ENCODE results near the gene RAPSN.

RAPSN gene

DNA sequence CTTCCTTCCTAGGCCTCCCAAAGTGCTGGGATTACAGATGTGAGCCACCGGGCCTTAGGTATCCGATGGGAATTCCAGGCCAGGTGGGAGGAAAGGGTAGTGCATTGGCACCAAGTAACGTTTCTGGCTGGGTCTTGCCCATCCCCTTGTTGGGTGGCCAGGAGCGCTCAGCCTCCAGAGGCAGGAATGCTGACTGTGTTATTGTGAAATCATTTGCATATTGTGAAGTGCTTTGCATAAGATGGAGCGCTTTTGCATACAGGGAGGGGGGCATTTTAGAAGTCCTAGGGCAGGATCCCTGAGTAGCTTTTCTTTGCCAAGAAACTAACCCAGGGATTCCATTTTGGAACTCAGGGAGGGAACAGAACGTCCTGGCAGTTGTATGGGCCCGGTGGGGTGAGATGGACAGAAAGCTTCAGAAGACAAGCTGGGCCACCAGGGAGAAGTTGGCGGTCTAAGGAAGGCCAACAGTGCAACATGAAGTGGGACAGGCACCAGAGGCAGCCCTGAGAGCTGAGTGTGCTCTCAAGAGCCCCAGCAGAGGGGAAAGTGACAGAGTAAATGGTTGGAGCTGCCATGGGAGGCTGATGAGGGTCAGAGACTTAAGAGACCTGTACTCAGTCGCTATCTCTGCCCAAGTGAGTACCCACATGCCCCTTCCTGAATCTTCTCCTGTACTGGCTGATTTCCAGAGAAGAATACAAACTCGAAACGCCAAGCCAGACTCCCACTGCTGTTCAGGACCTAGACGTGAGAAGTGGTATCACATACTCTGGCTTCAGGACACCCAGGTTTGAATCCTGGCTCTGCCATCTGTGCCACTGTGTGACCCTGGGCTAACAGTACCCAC, 41.8 kb downstream of the RAPSN start:
- no peak for DNase-seq

DNA sequence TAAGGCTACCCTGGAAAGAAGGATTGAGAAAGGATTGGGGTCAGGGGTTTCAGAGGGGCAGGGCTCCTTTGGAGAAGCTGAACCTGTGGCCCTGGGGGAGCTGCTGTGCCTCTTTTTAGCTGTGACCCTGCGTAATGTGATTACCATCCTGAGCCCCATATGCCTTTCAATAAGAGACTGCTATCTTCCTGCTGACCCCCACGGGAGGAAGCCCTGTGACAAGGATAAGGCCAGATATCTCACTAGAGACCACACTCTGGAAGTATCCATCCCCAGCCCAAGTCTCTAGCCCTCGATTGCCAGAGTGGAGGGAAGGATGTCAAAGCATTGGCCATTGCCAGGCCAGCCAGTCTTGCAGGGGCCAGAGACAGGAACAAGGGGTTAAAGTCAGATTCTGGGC, 45.4 kb downstream of the RAPSN start:
- DNase-seq = no peak

DNA sequence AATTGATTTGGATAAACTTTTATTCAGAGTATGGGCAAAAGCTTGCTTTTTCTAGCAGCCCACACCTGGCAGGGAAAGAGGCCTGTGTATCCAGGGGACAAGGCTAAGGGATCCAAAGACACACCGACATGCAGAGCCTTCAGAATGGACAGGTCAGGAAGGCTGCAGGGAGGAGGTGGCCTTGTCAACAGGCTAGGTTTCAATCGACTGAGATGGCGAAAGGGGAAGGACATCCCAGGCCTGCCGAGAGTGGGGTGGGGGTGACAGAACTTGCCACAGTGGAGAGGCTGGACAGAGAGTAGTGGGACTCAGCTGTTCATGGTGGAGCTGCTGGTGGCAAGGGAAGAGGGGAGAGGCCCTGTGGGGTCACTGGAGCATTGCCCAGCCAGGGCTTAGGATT, 45.8 kb downstream of the RAPSN start:
- no peak for DNase-seq

DNA sequence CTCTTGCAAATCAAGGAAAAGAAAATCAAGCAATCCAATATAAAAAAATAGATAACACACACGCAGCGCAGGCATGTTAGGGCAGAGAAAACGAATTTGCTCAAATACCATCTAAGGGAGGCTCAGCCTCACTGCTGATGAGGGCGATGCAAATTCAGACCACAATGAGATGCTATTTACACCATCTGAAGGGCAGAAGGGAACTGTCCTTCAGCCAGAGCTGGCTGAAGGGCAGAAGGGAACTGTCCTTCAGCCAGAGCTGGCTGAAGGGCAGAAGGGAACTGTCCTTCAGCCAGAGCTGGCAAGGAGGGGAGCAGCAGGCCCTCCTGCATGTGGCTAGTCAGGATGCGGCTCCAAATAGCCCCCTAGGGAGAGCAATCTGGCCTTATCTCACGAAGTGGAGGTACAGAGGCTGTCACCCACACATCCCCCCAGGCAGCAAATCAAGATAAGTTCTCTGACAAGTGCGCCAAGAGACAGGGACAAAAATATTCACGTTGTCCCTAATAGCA, 48.1 kb downstream of the RAPSN start:
- no peak for DNase-seq

DNA sequence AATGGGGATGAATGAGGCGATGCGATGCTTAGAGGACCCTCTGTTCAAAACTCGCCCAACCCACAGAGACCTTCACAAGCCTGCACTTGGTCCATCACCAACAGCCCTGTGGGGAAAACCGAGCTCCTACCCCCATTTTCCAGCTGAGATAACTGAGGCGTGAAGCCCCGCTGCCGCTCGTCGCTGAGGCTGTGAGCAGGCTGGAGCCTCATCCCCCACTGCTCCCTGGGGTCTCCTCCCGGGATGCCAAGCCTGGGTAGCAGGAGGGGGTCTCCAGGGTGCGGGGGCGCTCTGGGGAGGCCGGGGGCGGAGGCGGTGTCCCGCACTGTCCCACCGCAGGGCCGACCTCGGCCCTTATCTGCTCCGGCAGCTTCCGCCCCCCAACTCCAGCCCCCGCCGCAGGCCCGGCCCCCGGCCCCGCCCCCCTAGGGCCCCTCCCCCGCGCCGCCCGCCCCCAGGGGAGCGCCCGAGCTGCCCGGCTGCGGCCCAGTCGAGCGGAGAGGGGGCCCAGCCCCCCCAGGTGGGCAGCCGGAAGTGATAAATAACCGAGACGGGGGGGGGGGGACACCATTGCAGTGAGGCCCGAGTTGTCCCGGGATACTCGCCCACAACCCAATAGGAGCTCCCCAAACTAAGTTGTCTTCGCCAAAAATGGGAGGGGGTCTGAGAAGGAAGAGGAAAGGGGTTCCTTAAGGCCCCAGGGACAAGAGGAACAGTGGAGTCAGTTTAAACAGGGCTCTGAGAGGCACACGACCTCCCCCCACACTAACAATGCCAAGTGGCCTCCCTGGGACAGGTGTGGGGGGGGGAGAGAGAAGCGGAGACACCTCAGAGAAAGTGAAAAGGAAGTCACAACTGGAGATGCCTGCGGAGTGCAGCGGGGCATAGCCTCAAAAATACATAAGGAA, 48.8 kb downstream of the RAPSN start:
- peak; percentile 40 for DNase-seq

DNA sequence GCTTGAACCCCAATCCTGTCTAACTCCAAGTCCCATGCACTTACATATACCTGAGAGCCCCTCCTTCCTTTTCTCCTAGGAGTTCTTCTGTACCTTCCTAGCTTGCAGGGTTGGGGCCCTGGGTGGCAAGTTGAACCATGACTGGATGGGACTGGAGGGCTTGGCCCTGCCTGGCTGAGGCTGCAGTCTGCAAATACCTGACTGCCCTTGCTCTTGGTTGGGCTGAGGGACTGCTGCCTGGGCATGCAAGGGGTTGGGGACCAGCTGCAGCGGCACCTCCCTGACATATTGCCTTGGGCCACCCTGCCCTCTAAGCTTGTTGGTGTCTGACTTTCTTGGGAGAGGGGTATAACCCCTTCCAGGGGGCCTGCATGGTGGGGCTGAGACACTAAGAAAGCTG, 50.4 kb downstream of the RAPSN start:
- no peak for DNase-seq

DNA sequence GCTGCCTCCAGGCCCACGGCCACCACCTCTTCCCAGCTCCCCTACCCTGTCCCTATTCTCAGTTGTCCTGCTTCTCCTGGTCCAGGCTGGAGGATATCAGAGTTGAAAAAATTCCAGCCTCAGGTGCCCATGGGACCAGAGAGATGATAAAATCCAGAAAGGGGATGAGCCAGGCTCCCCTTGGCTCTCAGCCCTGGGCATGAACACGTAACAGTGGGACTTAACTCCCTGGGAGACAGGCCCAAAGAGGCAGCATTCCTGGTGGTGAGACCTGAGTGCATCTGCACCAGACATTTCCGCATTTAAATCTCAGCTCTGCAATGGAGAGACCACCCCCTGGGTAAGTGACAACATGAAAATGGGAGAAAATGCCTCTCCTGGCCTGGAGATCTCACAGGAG, 50.9 kb downstream of the RAPSN start:
- DNase-seq = no peak

DNA sequence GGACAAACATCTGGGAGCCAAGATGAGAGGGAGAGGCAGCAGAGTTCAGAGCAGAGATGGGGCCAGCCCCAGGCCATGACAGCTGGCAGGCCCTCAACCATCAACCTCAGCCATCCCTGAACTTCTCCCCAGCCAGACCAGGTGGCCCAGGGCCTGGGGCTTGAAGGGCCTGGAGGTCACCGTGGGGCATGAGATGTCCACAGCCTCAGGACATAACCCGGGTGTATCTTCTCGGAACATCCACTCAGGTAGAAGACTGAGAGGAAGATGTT, 53.0 kb downstream of the RAPSN start:
- DNase-seq = no peak

DNA sequence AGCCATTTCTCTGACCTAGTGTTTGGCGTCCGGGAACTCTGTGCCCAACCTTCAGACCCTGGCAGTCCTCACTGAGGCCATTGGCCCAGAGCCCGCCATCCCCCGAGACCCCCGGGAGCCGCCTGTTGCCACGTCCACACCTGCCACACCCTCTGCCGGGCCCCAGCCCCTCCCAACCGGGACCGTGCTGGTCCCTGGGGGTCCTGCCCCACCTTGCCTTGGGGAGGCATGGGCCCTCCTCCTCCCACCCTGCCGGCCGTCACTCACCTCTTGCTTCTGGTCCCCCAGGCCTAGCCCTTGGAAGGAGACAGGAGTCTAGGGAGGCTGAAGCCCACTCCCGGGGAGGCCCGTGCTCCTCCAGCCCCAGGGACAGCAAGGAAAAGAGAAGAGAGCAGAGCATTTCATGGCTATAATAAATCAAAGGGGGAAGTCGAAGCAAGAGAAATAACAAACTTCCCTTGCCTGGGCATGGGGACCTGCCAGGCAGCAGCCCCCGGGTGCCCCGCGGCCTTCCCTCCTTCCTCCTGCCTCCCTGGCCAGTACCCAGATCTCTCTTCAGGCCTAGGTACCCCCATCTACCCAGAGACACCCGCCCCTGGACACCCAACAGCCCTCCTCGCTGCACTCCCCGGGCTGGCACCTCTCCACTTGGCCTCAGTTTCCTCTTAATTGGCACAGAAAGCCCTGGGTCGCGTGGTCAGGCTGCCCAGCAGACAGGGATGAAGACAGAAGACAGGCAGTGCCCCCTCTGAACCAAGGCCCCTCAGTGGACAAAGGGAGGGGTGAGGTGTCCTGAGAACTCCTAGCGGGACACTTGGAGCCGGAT, 53.5 kb downstream of the RAPSN start:
- DNase-seq = no peak

DNA sequence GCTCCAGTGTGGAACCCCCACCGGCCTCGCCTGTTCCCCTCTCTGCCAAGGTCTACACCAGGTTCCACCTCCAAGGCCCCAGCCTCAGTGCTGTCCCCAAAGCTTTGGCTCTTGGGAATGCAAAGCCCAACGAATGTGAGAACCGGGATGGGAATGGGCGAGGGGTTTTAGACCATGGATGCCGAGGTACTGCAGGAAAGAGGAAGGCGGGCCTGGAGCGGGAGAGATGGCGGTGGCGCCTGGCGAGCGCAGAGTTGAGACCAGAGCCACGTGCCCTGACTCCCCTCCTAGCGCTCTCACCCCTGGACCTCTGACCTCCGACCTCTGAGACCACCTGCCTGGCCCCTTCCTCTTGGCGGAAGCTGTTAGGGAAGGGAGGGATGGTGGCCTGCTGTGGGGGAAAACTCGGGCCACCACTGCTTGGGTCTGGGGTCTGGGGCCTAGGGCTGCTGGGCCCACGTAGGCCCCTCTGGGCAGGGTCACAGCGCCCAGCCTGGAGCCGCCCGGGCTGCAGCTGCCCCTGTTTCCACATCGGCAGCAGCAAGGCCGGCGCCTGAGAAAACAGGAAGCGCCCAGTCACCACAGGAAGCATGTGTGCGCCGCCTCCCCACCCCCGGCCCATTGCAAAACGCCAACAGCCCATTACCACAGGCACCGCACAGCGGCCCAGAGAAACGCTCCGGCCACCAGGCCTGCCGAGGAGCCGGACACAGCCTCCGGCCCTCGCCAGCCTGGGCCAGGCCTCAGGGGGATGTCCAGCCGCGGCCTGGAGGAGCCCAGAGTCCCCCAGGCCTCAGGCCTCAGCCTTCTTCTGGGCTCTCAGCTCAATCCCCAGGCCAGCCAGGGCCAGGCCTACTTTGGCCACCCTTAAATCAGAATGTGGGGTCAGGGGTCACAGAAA, 54.4 kb downstream of the RAPSN start:
- peak; percentile 57 for DNase-seq

DNA sequence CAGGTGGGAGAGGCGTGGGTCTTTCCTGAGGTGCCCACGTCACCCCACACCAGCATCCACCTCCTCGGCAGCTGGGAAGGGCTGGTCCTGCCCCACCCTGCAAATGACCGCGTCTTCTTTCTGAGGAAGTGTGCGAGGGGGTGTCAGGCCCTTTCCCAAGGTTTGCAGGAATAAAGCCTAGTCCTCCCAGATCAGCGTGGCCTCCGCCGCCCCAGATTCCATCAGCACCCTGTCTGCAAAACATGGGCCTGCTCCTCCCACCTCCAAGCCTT, 55.0 kb downstream of the RAPSN start:
- DNase-seq = no peak

DNA sequence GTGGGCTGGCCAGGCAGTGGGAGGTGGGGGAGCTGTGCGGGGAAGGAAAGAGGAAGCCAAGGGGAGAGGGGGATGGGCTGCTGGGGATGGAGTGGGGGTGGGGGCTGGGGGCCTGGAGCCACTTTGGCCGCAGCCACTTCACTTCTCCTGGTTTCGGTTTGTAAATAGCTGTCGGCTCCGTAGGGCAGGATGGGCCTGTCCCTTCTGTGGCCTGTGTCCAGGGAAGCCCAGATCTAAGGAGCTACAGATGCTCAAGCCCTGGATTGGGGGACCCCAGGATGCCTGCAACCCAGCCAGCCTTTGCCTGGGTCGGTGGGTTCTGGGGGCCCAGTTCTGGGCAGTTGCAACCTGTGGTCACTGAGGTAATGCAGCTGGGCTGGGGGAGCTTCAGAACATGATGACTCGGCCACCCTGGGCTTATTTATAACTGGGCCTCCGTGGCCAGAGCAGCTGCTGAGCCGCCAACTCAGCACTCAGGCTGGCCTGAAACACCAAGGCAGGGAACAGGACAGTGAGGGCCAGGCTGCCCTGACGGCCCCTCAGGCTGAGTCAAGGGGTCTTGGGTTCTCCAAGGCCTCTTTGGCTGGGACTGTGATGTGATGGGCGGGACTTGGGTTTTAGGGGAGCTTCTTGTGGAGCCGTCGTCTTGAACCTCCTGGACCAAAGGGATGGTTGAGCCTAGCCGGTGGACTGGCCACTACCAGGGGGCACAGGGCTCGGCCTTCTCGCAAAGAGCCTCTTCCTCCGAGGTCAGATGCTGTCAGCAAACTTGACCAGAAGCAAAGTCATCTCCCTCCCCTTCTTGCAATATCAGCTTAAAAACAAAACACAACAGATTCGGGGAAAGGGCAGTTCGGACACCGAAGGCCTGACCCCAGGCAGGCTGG, 55.5 kb downstream of the RAPSN start:
- no peak for DNase-seq

DNA sequence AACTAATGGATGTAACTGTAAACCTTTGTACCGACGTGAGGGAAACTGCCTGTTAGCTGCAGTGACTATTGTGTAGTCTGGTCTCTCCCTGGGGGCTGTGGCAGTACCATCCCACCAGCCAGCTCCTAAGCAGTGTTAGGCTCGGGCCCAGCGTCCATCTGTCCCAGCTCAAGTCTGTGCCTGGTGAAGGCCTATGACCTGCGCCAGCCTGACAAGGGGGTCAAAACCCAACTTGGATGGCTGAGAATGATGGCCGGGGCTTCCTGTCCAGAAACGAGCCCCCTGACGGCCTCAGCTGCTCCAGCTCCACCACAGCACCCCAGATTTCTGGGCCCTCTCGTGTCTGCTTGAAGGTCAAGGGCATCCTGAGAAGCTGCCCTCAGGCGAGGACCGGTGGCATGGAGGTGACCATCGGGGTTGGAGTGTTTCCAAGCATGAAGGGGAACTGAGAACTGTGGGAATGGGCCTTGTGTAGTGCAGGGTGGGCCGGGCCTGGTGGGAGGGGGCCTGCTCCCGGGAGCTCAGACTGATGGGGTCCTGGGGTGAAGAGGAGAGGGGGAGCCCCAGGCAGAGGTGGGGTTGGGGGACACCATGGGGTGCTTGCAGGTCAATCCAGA, 56.3 kb downstream of the RAPSN start:
- no peak for DNase-seq

DNA sequence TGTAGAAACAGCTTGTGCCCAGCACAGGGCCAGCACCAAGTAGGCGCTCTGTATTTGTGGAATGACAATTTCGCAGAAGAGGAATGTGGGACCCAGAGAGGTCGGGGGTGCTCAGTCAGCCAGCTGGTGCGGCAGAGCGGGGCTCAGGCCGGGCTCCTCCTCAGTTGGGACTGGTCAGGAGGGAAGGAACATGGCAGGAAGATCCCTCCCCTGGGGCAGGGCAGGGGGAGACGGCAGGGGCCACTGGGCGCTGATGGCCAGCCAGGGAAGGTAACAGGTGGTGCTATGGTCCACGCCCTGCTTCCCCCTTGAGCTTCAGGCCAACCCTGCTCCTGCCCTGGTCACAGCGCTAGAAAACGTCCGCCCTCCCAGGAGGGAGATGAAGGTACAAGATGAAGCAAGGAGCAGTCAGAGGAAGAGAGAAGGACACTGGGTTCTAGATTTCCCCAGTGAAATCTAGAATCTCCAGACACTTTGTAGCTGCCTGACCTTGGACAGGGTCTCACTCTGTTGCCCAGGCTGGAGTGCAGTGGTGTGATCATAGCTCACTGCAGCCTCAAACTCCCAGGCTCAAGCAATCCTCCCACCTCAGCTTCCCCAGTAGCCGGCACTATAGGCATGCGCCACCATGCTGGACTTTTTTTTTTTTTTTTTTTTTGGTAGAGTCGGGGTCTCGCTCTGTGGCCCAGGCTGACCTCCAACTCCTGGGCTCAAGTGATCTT, 57.1 kb downstream of the RAPSN start:
- DNase-seq = no peak

DNA sequence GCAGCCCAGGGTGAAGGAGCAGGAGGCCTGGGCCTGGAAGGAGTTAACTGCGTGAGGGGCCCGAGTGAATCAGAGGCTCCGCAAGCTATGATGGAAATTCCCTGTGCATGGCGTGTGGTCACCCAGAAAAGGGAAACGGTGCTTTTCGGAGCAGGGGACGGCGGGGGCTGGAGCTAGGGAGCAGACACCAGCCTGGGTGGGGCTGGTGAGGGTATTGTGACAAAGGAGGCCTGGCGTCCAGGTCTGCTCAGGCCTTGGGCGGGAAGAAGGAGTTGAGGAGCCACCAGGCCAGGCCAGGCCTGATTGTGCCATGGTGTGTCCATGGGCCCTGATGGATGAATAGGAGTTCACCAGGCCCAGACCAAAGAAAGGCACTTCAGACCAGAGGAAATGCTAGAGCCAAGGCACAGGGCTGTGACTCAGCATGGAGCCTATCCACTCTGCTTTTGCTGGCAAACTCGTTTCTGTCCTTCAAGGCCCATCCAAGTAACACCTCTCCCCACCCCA, 57.8 kb downstream of the RAPSN start:
- DNase-seq = no peak

DNA sequence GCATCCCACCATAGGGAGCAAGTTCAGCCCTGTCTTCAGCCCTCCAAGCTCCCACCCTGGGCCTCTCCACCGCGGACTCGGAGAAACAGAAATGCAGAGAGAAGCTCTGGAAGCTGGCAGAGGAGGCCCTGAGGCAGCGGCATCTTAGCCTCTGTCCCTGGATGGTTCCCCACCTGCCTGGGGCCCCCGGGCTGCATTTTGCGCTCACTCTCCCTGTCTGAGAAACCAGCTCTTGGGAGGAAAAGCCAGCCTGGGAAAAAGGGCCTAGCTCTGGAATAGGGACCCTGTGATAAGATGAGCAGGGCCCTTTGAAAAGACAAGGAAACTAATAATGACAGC, 58.5 kb downstream of the RAPSN start:
- no peak for DNase-seq

DNA sequence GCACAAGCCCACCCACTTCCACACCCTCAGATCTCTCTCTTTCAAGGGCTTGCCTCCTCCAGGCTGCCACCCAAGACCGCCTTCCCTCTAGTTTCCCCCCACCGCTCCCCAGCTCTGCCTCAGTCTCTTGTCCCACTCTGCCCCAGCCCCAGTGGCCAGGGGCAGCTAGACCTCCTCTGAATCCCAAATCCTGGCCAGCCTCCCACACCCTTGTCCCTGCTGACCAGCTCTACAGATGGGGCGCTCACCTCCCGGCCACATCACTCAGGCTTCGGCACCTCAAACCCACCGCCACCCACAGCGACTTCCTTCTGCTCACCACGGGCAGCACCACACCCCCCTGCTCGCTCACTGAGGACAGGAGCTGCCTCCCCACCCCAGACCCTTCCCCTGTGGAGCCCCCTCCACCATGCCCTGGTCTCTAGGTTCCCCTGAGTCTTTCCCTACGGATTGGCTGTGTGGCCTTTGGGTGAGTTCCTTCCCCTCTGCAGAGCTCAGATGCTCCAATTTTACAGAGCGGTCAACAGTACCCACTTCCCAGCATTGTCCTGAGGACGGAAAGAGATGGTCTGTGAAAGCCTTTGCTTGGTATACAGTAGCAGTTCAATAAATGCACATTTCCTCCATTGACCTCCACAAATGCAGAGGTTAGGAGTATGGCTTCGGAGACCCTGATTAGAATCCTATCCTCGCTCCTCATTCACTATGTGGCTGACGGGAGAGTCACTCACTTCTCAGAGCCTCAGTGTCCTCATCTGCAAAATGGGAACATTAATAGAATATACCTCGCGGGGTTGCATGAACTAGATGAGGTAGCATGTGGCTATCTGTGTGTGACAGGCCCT, 59.1 kb downstream of the RAPSN start:
- no peak for DNase-seq

DNA sequence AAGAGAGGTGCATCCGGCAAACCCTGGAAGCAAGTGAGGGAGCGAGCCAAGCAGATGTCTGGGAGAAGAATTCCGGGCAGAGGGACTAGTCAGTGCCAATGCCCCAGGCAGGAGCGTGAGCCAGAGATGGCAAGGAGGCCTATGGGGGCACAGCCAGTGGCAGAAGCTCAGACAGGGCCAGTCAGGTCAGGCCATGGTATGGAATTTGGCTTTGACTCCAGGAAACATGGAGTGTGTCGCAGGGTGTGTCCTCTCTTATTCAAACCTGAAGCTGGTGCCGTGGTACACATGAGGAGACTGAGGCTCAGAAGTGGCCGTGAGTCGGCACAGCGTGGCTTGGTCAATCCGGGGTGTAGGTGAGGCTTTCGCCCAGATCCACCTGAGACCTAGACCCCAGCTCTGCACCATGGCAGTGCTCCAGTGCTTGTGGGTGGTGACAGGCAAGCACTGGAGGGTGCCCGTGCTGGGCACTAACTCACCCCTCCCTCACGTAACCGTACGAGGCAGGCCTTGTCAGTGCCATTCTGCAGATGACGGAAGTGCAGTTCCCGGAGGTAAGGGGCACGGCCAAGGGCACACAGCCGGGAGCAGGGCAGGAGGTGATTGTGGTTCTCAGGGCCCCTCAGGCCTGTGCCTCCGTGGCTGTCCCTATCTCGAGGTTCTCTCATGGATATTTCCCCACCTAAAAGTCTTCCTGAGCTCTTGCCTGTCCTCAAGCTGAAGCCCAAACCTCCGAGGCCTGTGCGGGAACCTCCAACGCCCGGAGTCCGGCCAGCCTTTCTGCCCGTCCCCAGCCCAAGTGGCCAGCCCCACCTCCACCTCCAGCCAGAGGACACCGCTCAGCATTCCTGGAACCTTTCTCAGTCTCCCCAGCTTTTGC, 60.0 kb downstream of the RAPSN start:
- no peak for DNase-seq
